ENCODE measurements around the gene C11orf16. TPM values are rescaled to one million over a fixed set of nuclear protein-coding genes. Genes with fewer than 3 reads are reported as not detected.

The C11orf16 gene
- total RNA-seq, 1 experiment from 2014 or later, result not detected

DNA sequence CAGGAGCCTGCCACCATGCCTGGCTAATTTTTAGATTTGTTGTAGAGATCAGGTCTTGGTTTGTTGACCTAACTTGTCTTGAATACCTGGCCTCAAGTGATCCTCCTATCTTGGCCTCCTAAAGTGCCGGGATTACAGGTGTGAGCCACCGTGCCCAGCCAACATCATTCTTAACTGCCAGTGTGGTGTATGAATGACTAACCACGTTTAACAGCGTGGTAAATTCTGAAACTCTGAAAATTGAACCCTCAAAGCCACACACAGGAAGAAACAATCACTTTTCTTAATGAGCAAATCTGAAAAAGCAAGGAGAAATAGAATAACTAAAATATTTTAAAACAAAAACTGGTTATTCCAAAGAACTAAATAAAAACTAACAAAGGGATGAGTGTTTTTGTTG is 24.1 kb upstream of the C11orf16 start:
- TF ChIP-seq EZH2 (IDR thresholded peaks at IDR 0.05; ENCODE audit: low read depth), result no peak
- TF ChIP-seq, protein P1, sequence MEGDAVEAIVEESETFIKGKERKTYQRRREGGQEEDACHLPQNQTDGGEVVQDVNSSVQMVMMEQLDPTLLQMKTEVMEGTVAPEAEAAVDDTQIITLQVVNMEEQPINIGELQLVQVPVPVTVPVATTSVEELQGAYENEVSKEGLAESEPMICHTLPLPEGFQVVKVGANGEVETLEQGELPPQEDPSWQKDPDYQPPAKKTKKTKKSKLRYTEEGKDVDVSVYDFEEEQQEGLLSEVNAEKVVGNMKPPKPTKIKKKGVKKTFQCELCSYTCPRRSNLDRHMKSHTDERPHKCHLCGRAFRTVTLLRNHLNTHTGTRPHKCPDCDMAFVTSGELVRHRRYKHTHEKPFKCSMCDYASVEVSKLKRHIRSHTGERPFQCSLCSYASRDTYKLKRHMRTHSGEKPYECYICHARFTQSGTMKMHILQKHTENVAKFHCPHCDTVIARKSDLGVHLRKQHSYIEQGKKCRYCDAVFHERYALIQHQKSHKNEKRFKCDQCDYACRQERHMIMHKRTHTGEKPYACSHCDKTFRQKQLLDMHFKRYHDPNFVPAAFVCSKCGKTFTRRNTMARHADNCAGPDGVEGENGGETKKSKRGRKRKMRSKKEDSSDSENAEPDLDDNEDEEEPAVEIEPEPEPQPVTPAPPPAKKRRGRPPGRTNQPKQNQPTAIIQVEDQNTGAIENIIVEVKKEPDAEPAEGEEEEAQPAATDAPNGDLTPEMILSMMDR (conservative IDR thresholded peaks at IDR 0.05), result no peak
- H3K27me3 ChIP-seq (ENCODE audit: insufficient read depth, low read depth), result no peaks in the 10 kb centered on the region
- BruUV-seq (replicated peaks), result no TSS peak
- H3K9me3 ChIP-seq (ENCODE audit: insufficient read depth, low read depth), result no peaks in the 10 kb centered on the region
- no peaks in the 10 kb centered on the region for H3K36me3 ChIP-seq (ENCODE audit: low read depth)
- no peaks in the 10 kb centered on the region for H4K20me1 ChIP-seq (ENCODE audit: insufficient read depth)
- intact Hi-C loops (cut with micrococcal nuclease; ENCODE audit: unreplicated experiment), result no loop called here
- no peaks in the 10 kb centered on the region for H3K9me2 ChIP-seq (ENCODE audit: insufficient read depth)
- ChIA-PET POLR2A (ENCODE audit: unreplicated experiment) (interaction anchor here (0.5 kb wide), 1 partner anchor 158 kb away, joined by 16 read pairs; no protein-coding TSS in a partner anchor), CTCF (no interaction called here)
- H3K4me1 ChIP-seq (replicated peaks; ENCODE audit: insufficient read depth), result no peaks in the 10 kb centered on the region
- H3F3A ChIP-seq (ENCODE audit: insufficient read depth, low read depth), result no peaks in the 10 kb centered on the region
- H3K27ac ChIP-seq, result no peak overlapping the region
- no peak overlapping the region for H2AFZ ChIP-seq
- no peak for DNase-seq
- H3K4me3 ChIP-seq, result no peak overlapping the region
- H3K79me2 ChIP-seq (ENCODE audit: low read depth), result peaks cover 12% of the 10 kb centered on the region; the same call in 1 of the 2 replicates
- H3K4me2 ChIP-seq, result no peak overlapping the region

DNA sequence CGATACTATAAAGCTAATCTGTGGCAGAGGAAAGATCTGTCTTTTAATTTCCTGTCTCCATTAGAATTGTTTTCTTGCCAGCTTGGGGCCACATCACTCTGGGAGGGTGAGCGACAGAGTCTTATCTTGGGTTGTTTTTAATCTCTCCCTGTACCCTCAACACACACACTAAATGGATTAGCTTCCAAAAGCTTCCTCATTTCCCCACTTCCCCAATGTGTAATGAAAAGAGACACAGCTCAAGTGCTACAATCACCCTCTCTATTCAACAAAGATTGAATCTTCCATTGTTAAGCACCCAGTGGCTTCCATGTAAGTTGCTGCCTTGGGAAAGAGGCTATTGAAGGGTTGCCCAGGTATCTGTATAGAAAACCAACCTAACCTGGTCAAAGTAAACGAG is 16.1 kb upstream of the C11orf16 start:
- ChIA-PET CTCF (no interaction called here), POLR2A (ENCODE audit: unreplicated experiment) (no interaction called here)
- Histone ChIP-seq H3K79me2 (ENCODE audit: low read depth) (no peaks in the 10 kb centered on the region), H3F3A (ENCODE audit: insufficient read depth, low read depth) (no peaks in the 10 kb centered on the region), H3K9me2 (ENCODE audit: insufficient read depth) (no peaks in the 10 kb centered on the region), H3K4me2 (no peak overlapping the region), H4K20me1 (ENCODE audit: insufficient read depth) (no peaks in the 10 kb centered on the region), H3K4me1 (replicated peaks; ENCODE audit: insufficient read depth) (no peaks in the 10 kb centered on the region), H3K27me3 (ENCODE audit: insufficient read depth, low read depth) (no peaks in the 10 kb centered on the region), H2AFZ (no peak overlapping the region), H3K9me3 (ENCODE audit: insufficient read depth, low read depth) (no peaks in the 10 kb centered on the region), H3K4me3 (no peak overlapping the region), H3K27ac (no peak overlapping the region), H3K36me3 (ENCODE audit: low read depth) (peaks cover 5% of the 10 kb centered on the region; the same call in 1 of the 2 replicates)
- intact Hi-C loops (cut with micrococcal nuclease; ENCODE audit: unreplicated experiment), result no loop called here
- DNase-seq, result no peak
- no TSS peak for BruUV-seq (replicated peaks)
- no peak for TF ChIP-seq EZH2 (IDR thresholded peaks at IDR 0.05; ENCODE audit: low read depth)
- TF ChIP-seq, protein P1 (conservative IDR thresholded peaks at IDR 0.05), result no peak

DNA sequence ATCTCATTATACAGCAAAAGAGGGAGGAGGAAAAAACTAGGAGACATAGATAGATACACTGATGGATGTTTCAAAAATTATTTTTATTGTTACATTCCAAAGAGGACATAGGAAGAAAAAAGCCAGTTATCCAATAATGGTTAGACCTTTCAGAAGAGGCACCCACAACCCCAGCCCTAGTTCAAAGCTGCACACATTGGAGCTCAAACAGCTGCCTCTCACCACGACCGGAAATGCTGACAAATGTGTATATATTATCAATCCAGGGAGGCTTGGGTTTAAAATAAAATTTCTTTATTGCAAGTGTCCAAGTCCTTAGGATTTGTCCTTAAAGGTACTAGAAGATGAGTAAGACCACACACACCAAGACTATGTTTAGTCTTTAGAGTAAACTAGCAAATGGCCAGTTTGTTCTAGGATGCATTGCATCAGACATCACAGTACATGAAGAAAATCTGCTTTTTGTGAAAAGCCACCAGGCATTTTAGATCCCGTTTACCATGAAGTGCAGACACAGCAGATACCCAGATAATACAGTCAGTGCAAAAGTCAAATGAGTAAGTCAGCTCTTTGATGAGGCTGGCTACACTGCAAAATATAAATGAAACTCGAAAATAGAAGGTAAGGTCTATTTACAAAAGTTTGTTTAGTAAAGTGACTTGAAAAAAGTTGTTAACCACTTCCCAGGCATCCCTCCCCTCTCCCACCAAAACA is 14.6 kb upstream of the C11orf16 start:
- Histone ChIP-seq H3K4me2 (no peak overlapping the region), H3K27ac (no peak overlapping the region), H3F3A (ENCODE audit: insufficient read depth, low read depth) (no peaks in the 10 kb centered on the region), H3K27me3 (ENCODE audit: insufficient read depth, low read depth) (no peaks in the 10 kb centered on the region), H3K9me2 (ENCODE audit: insufficient read depth) (no peaks in the 10 kb centered on the region), H3K36me3 (ENCODE audit: low read depth) (peaks cover 5% of the 10 kb centered on the region; the same call in 1 of the 2 replicates), H3K9me3 (ENCODE audit: insufficient read depth, low read depth) (no peaks in the 10 kb centered on the region), H2AFZ (no peak overlapping the region), H3K4me1 (replicated peaks; ENCODE audit: insufficient read depth) (no peaks in the 10 kb centered on the region), H3K79me2 (ENCODE audit: low read depth) (no peaks in the 10 kb centered on the region), H3K4me3 (no peak overlapping the region), H4K20me1 (ENCODE audit: insufficient read depth) (no peaks in the 10 kb centered on the region)
- DNase-seq, result no peak
- ChIA-PET CTCF (no interaction called here), POLR2A (ENCODE audit: unreplicated experiment) (interaction anchor here (0.7 kb wide), 1 partner anchor 9 kb away, joined by 6 read pairs; no protein-coding TSS in a partner anchor)
- BruUV-seq (replicated peaks), result no TSS peak
- TF ChIP-seq, protein P1 (conservative IDR thresholded peaks at IDR 0.05), result no peak
- no peak for TF ChIP-seq EZH2 (IDR thresholded peaks at IDR 0.05; ENCODE audit: low read depth)
- intact Hi-C loops (cut with micrococcal nuclease; ENCODE audit: unreplicated experiment), result no loop called here

All from PC-9 (cell line).